NCI-H1436 treated with DMSO at 0.1 percent for 48 hours (cell line): ENCODE measurements around the gene PNMA5.
"Not testable (repeated sequence)": the region's sequence is repeated elsewhere in the genome, so short reads cannot be mapped to it uniquely, and the experiment has no call there.

ENCODE experiments used
- DNase-seq: peaks from one replicate; lab custom pipeline; 2025; lab: John Stamatoyannopoulos, UW

Gene PNMA5

DNA sequence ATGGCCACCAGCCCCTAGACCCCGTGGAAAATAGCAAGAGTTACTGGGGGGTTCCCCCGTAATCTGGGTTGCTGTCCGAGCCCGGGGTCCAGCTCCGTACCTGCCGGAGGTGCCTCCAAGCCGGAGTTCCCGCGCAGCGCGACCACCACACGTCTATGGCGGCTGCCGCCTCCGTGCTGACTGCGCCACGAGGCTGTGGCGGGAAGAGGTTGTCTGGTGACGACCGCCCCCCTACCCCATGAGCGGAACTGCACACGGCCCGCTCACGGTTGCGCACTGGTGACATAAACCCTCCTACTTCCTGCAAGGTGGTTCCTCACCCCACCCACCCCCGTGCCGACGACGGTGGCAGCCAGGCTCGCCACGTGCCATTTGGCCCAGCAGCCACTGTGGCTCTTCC lies at the start of gene PNMA5:
PNMA5 (minus strand) TSS at position 184 of the 400 bp plus-strand sequence. CDS start 2,518 bp downstream, outside the sequence.
- DNase-seq = no peak

DNA sequence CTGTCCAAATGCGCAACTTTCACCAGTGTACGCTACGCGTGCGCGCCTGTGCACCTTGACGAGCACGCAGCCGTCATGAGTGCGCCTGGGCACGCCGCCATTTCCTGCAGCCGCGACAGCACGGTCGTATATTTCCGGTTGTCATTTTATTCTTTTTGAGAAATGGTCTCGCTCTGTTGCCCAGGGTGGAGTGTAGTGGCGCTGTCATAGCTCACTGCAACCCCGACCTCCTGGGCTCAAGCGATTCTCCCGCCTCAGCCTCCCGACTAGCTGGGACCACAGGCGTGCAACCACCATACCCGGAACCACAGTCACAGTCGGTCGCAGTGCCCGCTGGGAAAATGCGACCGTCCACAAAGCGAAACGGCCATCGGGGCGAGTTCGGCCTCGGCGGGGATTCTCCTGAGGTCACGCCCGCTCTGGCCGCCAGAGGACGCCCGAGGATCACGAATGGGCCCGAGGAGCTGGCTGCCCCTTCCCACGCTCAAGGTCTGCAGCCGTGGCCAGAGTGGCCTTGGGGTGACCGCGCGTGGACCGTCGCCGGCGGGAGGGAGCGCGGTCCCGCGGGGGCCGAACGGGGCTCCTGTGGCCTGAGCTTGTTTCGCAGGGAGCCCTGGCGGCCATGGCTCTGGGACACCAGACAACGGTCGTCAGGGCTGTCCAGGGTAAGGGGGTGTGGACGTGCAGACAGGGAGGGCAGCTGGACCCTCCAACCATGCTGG lies 38.6 kb upstream of the PNMA5 start:
- DNase-seq = peak; percentile 4

DNA sequence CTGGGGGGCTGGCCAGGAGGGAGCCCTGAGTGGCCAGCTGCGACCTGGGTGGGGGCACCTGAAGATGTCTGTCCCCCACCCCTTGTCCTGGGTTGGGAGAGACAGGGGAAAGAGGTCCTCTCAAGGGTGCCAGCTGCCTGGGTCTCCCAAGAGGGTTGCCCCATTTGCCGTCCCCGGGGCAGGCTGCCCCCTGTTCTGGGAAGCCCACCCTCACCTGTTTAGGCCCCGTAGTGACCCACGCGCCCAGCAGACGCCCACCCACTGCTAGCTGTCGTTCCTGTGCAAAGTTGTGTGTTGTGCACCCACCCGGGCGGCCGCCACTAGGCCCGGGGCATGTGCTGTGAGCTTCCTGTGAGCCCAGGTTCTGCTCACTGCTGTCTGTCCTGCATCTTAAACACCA lies 36.9 kb upstream of the PNMA5 start:
- DNase-seq = no peak

DNA sequence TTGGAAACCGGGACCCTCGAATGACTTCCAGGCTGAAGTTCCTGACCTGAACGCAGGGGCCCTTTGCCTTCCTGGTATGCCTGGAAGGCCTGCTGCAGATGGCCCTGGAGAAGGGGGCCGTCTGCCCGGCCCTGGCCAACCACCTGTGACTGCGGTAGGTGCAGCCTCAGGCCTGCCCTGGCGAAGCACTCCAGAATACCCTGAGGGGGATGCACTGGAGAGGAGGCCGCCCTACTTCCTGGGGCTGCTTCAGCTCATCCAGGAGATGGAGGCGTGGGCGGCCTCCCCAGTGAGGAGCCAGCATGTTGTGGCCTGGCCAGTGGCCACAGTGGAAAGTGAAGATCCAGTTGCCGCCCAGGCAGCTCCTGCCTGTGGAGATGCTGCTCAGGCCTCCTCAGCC lies 36.0 kb upstream of the PNMA5 start:
- no peak for DNase-seq

DNA sequence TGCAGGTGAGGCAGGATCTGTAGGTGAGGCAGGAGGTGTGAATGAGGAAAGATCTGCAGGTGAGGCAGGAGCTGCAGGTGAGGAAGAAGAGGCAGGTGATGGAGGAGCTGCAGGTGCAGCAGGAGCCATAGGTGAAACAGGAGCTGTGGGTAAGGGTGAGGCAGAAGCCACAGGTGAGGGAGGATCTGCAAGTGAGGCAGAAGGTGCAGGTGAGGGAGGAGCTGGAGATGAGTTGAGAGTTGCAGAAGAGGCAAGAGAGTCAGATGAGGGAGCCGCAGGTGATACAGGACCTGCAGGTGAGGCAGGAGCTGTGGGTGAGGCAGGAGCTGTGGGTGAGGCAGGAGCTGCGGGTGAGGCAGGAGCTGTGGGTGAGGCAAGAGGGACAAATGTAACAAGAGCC lies 35.2 kb upstream of the PNMA5 start:
- DNase-seq = no peak

DNA sequence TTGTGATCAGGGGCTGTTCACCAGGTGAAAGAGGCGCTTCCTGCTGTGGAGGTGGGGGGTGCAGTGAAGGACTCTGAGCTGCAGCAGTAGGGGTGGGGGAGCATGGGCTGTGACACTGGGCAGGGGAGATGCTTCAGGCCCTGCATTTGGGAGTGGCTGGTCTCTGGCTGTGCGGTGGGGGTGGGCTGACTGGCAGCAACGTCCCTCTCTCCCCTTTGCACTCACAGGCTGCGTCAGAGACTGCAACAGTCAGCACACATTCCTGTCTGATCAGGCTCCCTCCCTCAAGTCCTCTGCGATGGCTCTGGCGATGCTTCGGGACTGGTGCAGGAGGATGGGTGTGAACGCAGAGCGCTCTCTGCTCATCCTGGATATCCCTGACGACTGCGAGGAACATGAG lies 34.6 kb upstream of the PNMA5 start:
- not testable (repeated sequence) for DNase-seq

DNA sequence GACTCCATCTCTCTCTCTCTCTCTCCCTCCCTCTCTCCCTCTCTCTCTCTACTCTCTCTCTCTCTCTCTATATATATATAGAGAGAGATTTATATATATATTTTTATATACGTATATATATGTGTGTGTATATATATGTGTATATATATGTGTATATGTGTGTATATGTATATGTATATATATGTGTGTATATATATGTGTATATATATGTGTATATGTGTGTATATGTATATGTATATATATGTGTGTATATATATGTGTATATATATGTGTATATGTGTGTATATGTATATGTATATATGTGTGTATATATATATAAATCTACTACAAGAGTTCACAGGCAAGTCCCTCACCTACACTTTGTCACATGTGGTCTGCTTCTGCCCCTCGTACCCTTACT lies 32.6 kb upstream of the PNMA5 start:
- DNase-seq = not testable (repeated sequence)

DNA sequence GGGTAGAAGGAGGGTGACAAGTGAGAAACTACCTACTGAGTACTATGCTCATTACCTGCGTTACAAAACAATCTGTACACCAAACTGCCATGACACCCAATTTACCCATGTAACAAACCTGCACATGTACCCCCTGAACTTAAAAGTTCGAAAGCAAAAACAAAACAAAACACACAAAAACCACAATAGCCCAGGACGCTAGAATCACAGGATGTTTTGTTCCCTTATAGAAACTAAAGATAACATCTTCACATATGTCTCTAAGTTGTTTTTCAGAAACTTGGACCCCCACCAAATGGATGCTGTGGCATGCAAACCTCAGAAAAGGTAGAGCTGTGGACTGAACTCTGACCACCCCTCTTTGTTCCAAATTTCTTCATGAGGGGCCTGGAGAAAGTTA lies 25.2 kb upstream of the PNMA5 start:
- DNase-seq = no peak

DNA sequence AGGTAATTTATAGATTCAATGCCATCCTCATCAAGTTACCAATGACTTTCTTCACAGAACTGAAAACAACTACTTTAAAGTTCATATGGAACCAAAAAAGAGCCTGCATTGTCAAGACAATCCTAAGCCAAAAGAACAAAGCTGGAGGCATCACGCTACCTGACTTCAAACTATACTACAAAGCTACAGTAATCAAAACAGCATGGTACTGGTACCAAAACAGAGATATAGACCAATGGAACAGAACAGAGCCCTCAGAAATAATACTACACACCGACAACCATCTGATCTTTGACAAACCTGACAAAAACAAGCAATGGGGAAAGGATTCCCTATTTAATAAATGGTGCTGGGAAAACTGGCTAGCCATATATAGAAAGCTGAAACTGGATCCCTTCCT lies 23.3 kb upstream of the PNMA5 start:
- not testable (repeated sequence) for DNase-seq

DNA sequence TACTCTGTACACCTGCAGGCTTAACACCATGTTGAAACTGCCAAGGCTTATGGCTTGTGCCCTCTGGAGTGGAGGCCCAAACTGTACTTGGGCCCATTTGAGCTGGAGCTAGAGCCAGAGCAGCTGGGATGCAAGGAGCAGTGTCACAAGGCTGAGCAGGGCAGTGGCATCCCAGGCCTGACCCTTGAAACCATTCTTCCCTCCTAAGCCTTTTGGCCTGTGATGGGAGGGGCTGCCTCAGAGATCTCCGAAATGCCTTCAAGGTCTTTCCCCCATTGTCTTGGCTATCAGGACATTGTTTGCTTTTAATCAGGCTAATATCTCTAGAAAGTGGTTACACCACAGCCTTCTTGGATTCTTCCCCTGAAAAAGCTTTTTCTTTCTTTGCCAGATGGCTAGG lies 10.9 kb upstream of the PNMA5 start:
- no peak for DNase-seq

DNA sequence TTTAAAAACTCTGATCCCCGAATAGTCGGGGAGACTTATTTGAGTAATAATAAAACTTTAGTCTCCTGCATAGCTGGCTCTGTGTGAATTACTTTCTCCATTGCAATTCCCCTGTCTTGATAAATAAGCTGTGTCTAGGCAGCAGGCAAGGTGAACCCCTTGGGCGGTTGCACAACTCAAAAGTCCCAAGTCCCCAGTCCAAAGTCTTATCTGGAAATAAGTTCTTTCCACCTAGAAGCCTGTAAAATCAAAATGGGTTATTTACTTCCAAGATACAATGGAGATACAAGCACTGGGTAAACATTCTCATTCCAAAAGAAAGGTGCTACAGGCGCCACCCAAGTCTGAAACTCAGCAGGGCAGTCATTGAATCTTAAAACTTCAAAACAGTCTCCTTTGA lies 10.1 kb upstream of the PNMA5 start:
- DNase-seq = no peak

DNA sequence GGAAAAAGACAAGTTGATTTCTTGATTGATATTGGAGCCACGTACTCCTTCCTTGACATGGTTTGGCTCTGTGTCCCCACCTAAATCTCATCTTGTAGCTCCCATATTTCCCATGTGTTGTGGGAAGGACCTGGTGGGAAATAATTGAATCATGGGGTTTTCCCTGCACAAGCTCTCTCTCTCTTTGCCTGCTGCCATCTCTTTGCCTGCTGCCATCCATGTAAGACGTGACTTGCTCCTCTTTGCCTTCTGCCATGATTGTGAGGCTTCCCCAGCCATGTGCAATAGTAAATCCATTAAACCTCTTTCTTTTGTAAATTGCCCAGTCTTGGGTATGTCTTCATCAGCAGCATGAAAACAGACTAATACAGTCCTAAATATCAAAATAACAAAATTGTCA lies 8.3 kb upstream of the PNMA5 start:
- not testable (repeated sequence) for DNase-seq

DNA sequence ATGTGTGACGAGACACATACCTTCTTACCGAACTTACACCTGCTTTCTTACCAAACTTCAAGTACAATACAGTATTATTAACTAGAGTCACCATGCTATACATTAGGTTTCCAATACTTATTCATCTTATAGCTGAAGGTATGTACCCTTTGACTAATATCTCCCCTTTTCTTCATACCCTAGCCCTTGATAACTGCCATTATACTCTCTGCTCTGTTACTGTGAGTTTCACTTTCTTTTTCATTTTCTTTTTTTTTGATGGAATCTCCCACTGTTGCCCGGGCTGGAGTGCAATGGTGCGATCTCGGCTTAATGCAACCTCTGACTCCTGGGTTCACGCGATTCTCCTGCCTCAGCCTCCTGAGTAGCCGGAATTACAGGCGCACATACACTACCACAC lies 3.4 kb upstream of the PNMA5 start:
- DNase-seq = no peak

DNA sequence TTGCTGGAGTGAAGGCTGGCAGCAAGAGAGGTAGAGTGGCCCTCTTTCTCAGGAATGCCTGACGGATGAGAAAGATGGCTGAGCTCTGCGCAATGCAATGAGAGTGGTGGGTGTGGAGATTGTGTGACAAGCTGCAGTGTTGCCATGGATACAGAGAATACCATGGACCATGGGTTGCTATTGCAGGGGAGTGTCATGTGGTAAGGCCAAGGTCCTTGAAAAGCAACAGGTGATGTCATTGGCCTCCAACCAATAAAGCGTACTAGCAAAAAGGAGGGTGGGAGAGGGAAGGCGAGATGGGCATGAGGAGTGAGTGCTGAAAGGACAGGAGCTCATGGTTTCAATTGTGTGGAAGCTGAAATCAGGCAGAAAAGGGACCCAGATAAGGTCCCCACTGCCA lies 1.8 kb downstream of the PNMA5 start:
- no peak for DNase-seq

DNA sequence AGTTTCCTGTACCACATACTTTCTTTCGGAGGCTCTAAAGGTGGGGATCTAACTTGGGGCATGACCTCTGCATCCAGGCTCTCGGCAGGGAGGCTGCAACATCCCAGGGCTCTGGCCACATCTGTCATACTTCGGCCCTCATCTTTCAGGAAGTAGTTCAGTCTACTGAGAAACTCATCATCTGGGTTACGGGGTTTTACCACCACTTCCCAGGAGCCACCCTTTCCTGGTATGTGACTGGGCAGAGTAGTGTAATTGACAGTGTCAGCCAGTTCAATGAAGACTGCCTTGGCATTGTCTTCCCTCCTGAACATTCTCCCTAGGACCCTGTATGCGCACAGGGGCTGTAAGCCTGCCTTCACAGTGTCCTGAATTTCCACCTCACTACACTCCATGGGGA lies 2.8 kb downstream of the PNMA5 start:
- DNase-seq = no peak

DNA sequence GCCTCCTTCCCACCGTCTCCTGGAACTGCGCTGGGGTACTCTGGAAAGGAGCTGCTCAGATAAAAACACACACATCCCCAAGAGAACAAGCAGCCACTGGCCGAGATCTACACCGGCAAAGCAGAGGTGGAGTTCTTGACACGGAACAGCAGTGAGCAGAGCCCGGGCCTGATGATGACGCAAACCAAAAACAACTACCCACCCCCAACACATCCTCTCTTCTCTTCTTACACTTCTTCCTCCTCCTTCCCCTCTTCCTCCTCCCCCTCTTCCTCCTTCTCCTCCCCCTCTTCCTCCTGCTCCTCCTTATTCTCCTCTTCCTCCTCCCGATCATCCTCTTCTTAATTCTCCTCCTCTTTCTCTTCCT lies 4.6 kb downstream of the PNMA5 start:
- no peak for DNase-seq

DNA sequence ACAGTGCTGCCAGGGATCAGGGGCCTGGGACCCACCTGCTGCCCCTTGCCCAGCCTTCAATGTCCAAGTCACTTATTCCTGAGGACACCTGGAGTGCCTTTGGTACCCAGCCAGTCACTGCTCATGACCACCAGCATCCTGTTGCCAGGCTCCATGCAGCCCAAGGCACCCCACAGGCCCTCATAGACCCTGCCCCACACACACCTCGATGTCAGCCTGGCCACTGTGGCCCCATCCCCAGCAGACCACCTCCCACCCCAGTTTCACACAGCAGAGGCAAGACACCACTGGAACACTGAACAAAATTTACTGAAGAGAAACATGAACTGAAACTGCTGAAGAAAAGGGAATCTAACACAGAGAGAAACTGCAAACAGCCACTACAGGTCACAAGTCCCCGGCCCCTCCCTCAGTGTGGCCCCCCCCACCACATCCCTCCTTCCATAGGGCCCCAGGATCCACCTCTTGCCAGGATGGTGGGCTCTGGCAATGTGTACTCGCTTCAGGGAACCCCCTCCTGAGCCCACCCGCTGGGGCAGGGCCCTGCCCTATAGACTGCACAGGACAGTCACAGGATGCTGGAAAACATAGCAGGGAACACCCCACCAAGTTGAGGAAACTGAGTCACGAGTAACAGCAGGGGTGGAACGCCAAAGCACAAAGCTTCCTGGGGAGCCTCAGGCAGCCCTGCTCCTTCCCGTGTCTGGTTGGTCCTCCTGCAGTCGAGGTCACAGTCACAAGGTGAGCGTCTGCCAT lies 5.2 kb downstream of the PNMA5 start:
- no peak for DNase-seq

DNA sequence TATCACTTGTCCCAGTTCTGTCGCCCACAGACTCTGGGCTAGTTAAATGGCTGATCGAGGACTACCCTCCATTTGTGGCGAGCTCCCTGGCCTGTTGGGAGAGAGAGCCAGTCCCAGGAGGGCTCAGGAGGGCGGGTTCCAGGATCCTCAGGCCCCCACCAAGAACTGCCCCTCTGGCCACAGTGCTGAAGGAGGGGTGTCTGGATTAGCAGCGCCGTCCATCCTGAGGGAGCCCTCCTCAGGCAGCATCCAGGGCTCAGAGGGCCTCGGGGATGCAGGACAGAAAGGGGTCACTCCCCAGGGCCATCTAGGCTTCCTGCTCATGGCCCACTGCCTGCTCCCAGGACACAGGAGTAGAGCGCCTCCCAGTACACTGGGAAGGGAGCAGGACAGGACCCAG lies 6.1 kb downstream of the PNMA5 start:
- DNase-seq = no peak

DNA sequence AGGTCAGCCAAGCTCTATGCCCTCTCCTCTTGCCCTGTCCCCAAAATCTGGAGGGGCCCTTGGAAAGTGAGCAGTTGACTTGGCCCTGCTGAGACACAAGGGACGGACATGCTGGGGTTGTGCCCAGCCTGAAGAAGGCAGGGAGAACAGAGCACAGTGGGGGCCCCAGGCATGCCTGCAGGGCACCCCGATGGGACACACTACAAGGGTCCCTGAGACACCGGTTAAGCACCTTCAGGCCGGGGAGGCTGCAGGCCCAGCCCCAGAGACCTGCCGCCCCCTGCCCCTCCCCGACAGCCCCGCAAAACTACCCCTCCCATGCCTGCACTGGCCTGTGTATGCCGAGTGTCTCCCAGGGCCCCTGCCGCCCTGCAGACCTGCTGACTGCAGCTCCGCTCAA lies 6.8 kb downstream of the PNMA5 start:
- not testable (repeated sequence) for DNase-seq

DNA sequence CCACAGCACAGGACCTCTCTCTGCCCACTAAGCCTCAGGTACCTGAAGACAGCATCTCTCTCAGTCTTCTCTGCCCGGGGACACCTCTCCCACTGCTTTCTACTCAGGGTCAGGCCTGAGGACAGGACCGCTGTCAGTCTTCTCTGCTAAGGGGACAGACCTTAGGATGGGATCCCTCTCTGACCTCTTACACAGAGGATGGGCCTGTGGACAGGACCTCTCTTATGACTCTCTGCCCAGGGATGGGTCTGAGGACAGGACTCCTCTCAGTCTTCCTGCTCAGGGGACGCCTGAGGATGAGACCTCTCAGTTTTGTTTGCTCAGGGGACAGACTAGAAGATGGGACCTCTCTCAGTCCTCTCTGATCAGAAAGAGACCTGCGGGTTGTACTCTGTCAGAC lies 8.5 kb downstream of the PNMA5 start:
- DNase-seq = not testable (repeated sequence)

DNA sequence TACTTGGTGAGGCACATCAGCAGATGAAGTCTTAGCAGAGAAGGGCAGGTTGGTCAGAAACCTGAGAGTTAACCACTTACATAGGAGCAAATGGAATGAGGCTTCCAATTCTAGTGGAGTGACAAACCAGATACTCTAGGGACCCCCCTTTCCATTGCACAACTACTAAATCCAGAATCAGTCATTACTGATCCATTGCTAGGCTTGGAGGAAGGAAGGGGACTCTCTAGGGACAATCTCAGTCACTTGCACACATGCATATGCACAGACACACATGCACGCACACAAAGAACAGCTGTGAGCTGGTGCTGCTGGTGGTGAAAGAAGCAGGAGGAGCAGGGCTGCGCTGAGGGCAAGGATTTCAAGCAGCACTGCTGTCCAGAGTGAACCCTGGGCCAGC lies 25.7 kb downstream of the PNMA5 start:
- no peak for DNase-seq

DNA sequence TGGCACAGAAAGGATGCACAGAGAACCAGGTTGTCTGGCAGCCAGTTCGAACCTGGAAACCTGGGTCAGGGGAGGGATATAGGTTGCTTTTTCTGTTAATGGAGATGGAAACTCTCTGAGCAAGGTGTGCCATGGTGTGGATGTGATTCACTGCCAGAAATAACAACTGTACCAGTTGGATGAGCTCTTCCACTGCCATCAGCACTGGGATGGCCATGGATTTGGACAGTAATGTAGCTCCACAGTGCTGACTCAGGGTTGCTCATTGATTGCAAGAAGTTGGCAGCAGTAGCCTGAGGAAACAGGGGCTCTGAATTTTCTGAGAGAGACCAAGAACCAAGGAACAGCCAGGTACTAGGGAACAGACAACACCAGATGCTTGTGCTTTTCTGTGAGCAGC lies 33.8 kb downstream of the PNMA5 start:
- no peak for DNase-seq

DNA sequence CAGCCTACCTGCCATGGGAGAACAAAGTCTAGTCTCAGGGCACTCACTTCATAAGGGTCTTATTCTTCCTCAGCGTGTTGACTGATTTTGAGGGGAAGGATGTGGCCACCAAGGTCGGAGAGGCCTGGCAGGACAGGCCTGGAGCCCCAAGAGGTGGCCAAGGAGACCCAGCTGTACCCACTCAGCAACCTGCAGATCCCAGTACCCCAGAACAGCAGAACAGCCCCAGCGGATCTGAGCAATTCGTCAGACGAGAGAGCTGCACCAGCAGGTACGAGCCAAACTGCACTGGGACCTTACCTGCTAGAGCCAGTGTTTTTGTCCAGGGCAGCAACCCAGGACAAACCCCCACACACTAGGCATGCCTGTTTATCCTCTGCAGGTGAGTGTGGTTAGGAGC lies 34.3 kb downstream of the PNMA5 start:
- DNase-seq = no peak
